Measurements from ENCODE around the gene C4orf50. TPM values are rescaled to one million over a fixed set of nuclear protein-coding genes. Genes with fewer than 3 reads are reported as not detected.

Gene C4orf50
- 1 to 10 TPM in 1 of 4 donors, under 1 TPM in 2, not detected in 1; 0.14 to 4.9 (median 0.32) TPM for total RNA-seq

- no peak for TF ChIP-seq POLR2AphosphoS5 (IDR thresholded peaks at IDR 0.05)
- TF ChIP-seq CTCF (IDR thresholded peaks at IDR 0.05) = no peak
- no peak for TF ChIP-seq POLR2A (IDR thresholded peaks at IDR 0.05)
- no peak for TF ChIP-seq EP300 (IDR thresholded peaks at IDR 0.05; ENCODE audit: low read depth)
- Histone ChIP-seq H3K9me3 (no peaks in the 10 kb centered on the region), H3K27ac (no peak within 1 kb of the TSS), H3K27me3 (peaks cover 7% of the 10 kb centered on the region), H3K36me3 (no peaks in the 10 kb centered on the region), H3K4me1 (no peaks in the 10 kb centered on the region), H3K4me3 (no peak within 1 kb of the TSS)
- intact Hi-C loops (cut with DNase I; ENCODE audit: low total_unique reads) (no loop called here), in situ Hi-C loops (cut with MboI; ENCODE audit: low pct_ligation_motif_present in 1 of 4, low pct_unique_long_range_greater_than_20kb in 1 of 4, low sequenced_read_pairs in 3 of 4) (no loop called here)
- 75 to 94% methylated on average over 4 to 8 of the region's 8 CpGs for WGBS, 2 donors (ENCODE audit: low coverage in 1 of 2)
- DNase-seq = no peak
These were observed at the start of gene C4orf50 for GRCh38 chr4:6018331-6018730. Gene C4orf50, minus strand, starts transcription at chr4:6018431.

- DNase-seq = no peak
- intact Hi-C loops (cut with DNase I; ENCODE audit: low total_unique reads) = no loop called here
- Histone ChIP-seq H3K4me1 (no peaks in the 10 kb centered on the region), H3K4me3 (no peak overlapping the region), H3K27ac (no peak overlapping the region), H3K9me3 (peaks cover 0 to 3% of the 10 kb centered on the region in 2 donors), H3K27me3 (peaks cover 8% of the 10 kb centered on the region), H3K36me3 (no peaks in the 10 kb centered on the region)
- TF ChIP-seq POLR2A (IDR thresholded peaks at IDR 0.05) = no peak
- TF ChIP-seq CTCF (IDR thresholded peaks at IDR 0.05) = no peak
- no peak for TF ChIP-seq POLR2AphosphoS5 (IDR thresholded peaks at IDR 0.05)
- TF ChIP-seq EP300 (IDR thresholded peaks at IDR 0.05; ENCODE audit: low read depth) = no peak
- in situ Hi-C loops (cut with MboI; ENCODE audit: low pct_ligation_motif_present in 1 of 4, low pct_unique_long_range_greater_than_20kb in 1 of 4, low sequenced_read_pairs in 3 of 4) = no loop called here
- 70 to 73% methylated on average over 1 to 10 of the region's 10 CpGs for whole genome bisulfite sequencing, 2 donors (ENCODE audit: low coverage in 1 of 2)
These were observed 47.8 kb upstream of the C4orf50 start for GRCh38 chr4:6065934-6066590.

GRCh38 chr4:6065166-6065565 is 46.9 kb upstream of the C4orf50 start:
- peaks cover 0 to 11% of the 10 kb centered on the region in 2 donors for H3K9me3 ChIP-seq
- H3K4me3 ChIP-seq = no peak overlapping the region
- no peaks in the 10 kb centered on the region for H3K36me3 ChIP-seq
- no peak for DNase-seq
- in situ Hi-C loops (cut with MboI; ENCODE audit: low pct_ligation_motif_present in 1 of 4, low pct_unique_long_range_greater_than_20kb in 1 of 4, low sequenced_read_pairs in 3 of 4) = no loop called here
- peaks cover 7% of the 10 kb centered on the region for H3K27me3 ChIP-seq
- intact Hi-C loops (cut with DNase I; ENCODE audit: low total_unique reads) = no loop called here
- no peak overlapping the region for H3K27ac ChIP-seq
- no peak for TF ChIP-seq POLR2A (IDR thresholded peaks at IDR 0.05)
- 93% methylated on average over 5 of the region's 5 CpGs; no CpG with 5 or more reads in 1 of the 2 donors for WGBS, 2 donors (ENCODE audit: low coverage in 1 of 2)
- no peaks in the 10 kb centered on the region for H3K4me1 ChIP-seq

- peaks cover 4 to 18% of the 10 kb centered on the region in 2 donors for H3K9me3 ChIP-seq
- WGBS, 2 donors (ENCODE audit: low coverage in 1 of 2) = 89 to 93% methylated on average over 4 to 7 of the region's 7 CpGs
- no peak for TF ChIP-seq POLR2A (IDR thresholded peaks at IDR 0.05)
- TF ChIP-seq EP300 (IDR thresholded peaks at IDR 0.05; ENCODE audit: low read depth) = no peak
- no peak for TF ChIP-seq CTCF (IDR thresholded peaks at IDR 0.05)
- TF ChIP-seq POLR2AphosphoS5 (IDR thresholded peaks at IDR 0.05) = no peak
- H3K27ac ChIP-seq = no peak overlapping the region
- DNase-seq = no peak
- no peaks in the 10 kb centered on the region for H3K36me3 ChIP-seq
- in situ Hi-C loops (cut with MboI; ENCODE audit: low pct_ligation_motif_present in 1 of 4, low pct_unique_long_range_greater_than_20kb in 1 of 4, low sequenced_read_pairs in 3 of 4) = no loop called here
- intact Hi-C loops (cut with DNase I; ENCODE audit: low total_unique reads) = no loop called here
- H3K4me3 ChIP-seq = no peak overlapping the region
- H3K4me1 ChIP-seq = no peaks in the 10 kb centered on the region
- H3K27me3 ChIP-seq = peaks cover 3% of the 10 kb centered on the region
These were observed 46.2 kb upstream of the C4orf50 start for GRCh38 chr4:6064383-6064782.

GRCh38 chr4:6063684-6064083 is 45.5 kb upstream of the C4orf50 start:
- Histone ChIP-seq H3K9me3 (peaks cover 11 to 25% of the 10 kb centered on the region in 2 donors), H3K27me3 (peaks cover 3% of the 10 kb centered on the region), H3K27ac (no peak overlapping the region), H3K4me1 (no peaks in the 10 kb centered on the region), H3K4me3 (no peak overlapping the region), H3K36me3 (no peaks in the 10 kb centered on the region)
- intact Hi-C loops (cut with DNase I; ENCODE audit: low total_unique reads) = no loop called here
- TF ChIP-seq POLR2A (IDR thresholded peaks at IDR 0.05) = no peak
- no peak for TF ChIP-seq POLR2AphosphoS5 (IDR thresholded peaks at IDR 0.05)
- TF ChIP-seq EP300 (IDR thresholded peaks at IDR 0.05; ENCODE audit: low read depth) = no peak
- TF ChIP-seq CTCF (IDR thresholded peaks at IDR 0.05) = no peak
- WGBS, 2 donors (ENCODE audit: low coverage in 1 of 2) = 85% methylated on average over 10 of the region's 10 CpGs; no CpG with 5 or more reads in 1 of the 2 donors
- no peak for DNase-seq
- in situ Hi-C loops (cut with MboI; ENCODE audit: low pct_ligation_motif_present in 1 of 4, low pct_unique_long_range_greater_than_20kb in 1 of 4, low sequenced_read_pairs in 3 of 4) = no loop called here
